PC-9 (cell line): ENCODE measurements around the gene CEP85L.

Experiments
- CTCF ChIP-seq: fragments of 200-600 bp; sonication (generic); conservative IDR thresholded peaks from 2 replicates; pipeline ENCODE4 v1.6.1; 2017; ENCODE audit warnings: mixed run types, antibody characterized with exemption, mild to moderate bottlenecking, moderate library complexity
- EZH2 ChIP-seq: fragments of 200-600 bp; sonication (generic); IDR thresholded peaks from 2 replicates; pipeline ENCODE4 v1.8.0; 2017; ENCODE audit warnings: antibody characterized with exemption, low read depth

DNA sequence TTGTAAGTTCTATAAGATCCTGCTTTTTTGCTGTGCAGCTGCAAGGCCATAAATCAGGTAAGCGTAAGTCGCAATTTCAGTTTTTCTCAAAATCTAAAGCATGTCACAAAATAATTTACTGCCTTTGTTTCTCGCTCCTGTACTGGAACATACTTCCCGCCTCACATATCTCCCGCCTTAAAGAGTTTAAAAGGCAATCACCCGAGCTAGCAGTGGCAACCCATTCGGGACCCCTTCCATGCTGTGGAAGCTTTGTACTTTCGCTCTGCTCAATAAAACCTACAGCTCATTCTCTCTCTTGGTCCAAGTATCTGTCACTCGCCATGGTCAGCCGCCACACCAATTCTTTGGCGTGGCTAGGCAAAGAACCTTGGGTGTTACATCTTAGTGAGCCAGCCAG lies 34.0 kb downstream of the CEP85L start:
- no peak for TF ChIP-seq CTCF
- no peak for TF ChIP-seq EZH2
